Measurements from ENCODE around the gene SRBD1. TPM values are rescaled to one million over a fixed set of nuclear protein-coding genes. Genes with fewer than 3 reads are reported as not detected.

Gene SRBD1
- polyA plus RNA-seq, 1 donor (not counting 4 experiments of a cell fraction or from before 2014, with no cell fraction given): 8.8 TPM

DNA sequence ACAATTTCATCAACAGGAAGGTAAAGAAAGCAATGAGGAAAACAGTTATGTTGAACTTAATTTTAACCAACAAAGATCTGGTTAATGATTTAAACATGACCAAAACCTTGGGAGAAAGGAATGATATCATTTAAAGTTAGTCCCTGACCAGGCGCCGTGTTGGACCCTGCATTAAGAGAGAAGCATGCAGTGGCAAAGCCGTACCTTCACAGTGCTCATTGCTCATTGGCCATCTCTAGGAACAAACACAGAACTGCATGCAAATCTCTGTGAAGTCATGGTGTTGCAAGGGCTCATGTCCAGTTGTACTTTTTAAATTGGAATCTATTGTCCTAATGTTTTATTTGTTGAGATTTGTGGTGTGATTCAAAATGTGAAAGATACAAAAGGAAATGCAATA, 12.0 kb upstream of the SRBD1 start:
- Histone ChIP-seq H3K27me3 (ENCODE audit: control insufficient read depth, extremely low read depth, insufficient read depth, low read length) (no peaks in the 10 kb centered on the region), H3K4me2 (ENCODE audit: control insufficient read depth, extremely low read depth, insufficient read depth, low read depth, low read length) (no peak overlapping the region), H3K36me3 (ENCODE audit: control insufficient read depth in 2 of 2, extremely low read depth in 1 of 2, insufficient read depth in 2 of 2, low read length in 2 of 2) (no peaks in the 10 kb centered on the region), H2AFZ (ENCODE audit: control insufficient read depth, low read length) (no peak overlapping the region), H3K4me1 (ENCODE audit: control insufficient read depth, extremely low read depth, insufficient read depth, low read length) (no peaks in the 10 kb centered on the region), H3K9me3 (ENCODE audit: control insufficient read depth, low read depth, low read length) (no peaks in the 10 kb centered on the region), H3K27ac (ENCODE audit: control insufficient read depth, insufficient read depth, low read length) (no peak overlapping the region), H3K4me3 (ENCODE audit: control insufficient read depth in 2 of 3, extremely low read depth in 1 of 3, insufficient read depth in 2 of 3, low read depth in 1 of 3, low read length in 3 of 3) (no peak overlapping the region), H3K9me1 (ENCODE audit: control insufficient read depth, extremely low read depth, insufficient read depth, low read length) (no peaks in the 10 kb centered on the region), H3K79me2 (ENCODE audit: control insufficient read depth, insufficient read depth, low read length) (no peaks in the 10 kb centered on the region), H3K9ac (ENCODE audit: control insufficient read depth, extremely low read depth, insufficient read depth, low read length) (no peak overlapping the region), H4K20me1 (ENCODE audit: control insufficient read depth, extremely low read depth, insufficient read depth, low read length) (no peaks in the 10 kb centered on the region)
- DNase-seq (ENCODE audit: low read depth, low spot score) (no peak), FAIRE-seq (no peak)
- dilution Hi-C loops (cut with MboI; ENCODE audit: extremely low pct_ligation_motif_present, low sequenced_read_pairs): no loop called here
- TF ChIP-seq, protein P1, sequence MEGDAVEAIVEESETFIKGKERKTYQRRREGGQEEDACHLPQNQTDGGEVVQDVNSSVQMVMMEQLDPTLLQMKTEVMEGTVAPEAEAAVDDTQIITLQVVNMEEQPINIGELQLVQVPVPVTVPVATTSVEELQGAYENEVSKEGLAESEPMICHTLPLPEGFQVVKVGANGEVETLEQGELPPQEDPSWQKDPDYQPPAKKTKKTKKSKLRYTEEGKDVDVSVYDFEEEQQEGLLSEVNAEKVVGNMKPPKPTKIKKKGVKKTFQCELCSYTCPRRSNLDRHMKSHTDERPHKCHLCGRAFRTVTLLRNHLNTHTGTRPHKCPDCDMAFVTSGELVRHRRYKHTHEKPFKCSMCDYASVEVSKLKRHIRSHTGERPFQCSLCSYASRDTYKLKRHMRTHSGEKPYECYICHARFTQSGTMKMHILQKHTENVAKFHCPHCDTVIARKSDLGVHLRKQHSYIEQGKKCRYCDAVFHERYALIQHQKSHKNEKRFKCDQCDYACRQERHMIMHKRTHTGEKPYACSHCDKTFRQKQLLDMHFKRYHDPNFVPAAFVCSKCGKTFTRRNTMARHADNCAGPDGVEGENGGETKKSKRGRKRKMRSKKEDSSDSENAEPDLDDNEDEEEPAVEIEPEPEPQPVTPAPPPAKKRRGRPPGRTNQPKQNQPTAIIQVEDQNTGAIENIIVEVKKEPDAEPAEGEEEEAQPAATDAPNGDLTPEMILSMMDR (optimal IDR thresholded peaks at IDR 0.05 in 1 of 3, IDR thresholded peaks at IDR 0.05 in 1 of 3, conservative IDR thresholded peaks at IDR 0.05 in 1 of 3; ENCODE audit: extremely low read depth in 1 of 3, insufficient read depth in 2 of 3, low read length in 3 of 3): no peak
- no peak for TF ChIP-seq EZH2 (IDR thresholded peaks at IDR 0.05; ENCODE audit: low read length)

DNA sequence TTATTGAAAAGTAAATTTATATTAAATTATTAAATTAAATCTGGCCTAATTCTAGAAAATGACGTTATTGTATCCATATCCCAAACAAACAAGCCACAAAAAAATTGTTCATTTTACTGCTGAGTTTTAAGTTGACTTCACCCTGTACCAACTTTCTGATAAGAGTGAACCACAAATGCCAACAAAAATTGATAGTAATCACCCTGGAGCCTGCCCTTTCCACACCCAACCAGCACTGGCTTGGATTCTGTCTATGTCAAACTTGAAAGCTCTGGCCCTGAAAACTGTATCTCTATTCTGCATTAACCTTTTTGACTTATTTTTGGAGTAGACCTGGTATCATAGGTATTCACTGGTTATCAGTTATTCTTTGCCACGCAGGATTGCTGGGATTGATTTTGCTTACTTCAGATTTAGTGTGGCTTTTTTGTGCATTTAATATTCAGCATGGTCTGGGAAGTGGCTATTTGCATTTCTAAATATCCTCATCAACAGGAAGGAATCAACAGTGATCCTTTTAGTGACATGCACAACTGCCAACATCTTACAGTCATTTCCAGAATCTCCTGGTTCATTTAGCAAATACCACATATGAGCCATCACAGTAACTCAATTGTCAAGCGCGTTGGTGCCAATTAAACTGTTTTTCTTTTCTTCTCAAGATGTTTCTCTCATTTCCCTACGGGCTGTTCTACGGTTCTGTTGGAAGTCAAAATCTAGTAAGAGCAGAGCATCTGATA, 11.4 kb upstream of the SRBD1 start:
- TF ChIP-seq, protein P1 (optimal IDR thresholded peaks at IDR 0.05 in 1 of 3, IDR thresholded peaks at IDR 0.05 in 1 of 3, conservative IDR thresholded peaks at IDR 0.05 in 1 of 3; ENCODE audit: extremely low read depth in 1 of 3, insufficient read depth in 2 of 3, low read length in 3 of 3): no peak
- no peak for TF ChIP-seq EZH2 (IDR thresholded peaks at IDR 0.05; ENCODE audit: low read length)
- dilution Hi-C loops (cut with MboI; ENCODE audit: extremely low pct_ligation_motif_present, low sequenced_read_pairs): no loop called here
- H3K27ac ChIP-seq (ENCODE audit: control insufficient read depth, insufficient read depth, low read length): no peak overlapping the region
- H3K4me2 ChIP-seq (ENCODE audit: control insufficient read depth, extremely low read depth, insufficient read depth, low read depth, low read length): no peak overlapping the region
- no peaks in the 10 kb centered on the region for H3K4me1 ChIP-seq (ENCODE audit: control insufficient read depth, extremely low read depth, insufficient read depth, low read length)
- no peak overlapping the region for H3K9ac ChIP-seq (ENCODE audit: control insufficient read depth, extremely low read depth, insufficient read depth, low read length)
- no peaks in the 10 kb centered on the region for H3K27me3 ChIP-seq (ENCODE audit: control insufficient read depth, extremely low read depth, insufficient read depth, low read length)
- DNase-seq (ENCODE audit: low read depth, low spot score) (no peak), FAIRE-seq (no peak)
- H3K36me3 ChIP-seq (ENCODE audit: control insufficient read depth in 2 of 2, extremely low read depth in 1 of 2, insufficient read depth in 2 of 2, low read length in 2 of 2): no peaks in the 10 kb centered on the region
- H3K79me2 ChIP-seq (ENCODE audit: control insufficient read depth, insufficient read depth, low read length): no peaks in the 10 kb centered on the region
- H3K9me3 ChIP-seq (ENCODE audit: control insufficient read depth, low read depth, low read length): no peaks in the 10 kb centered on the region
- no peak overlapping the region for H3K4me3 ChIP-seq (ENCODE audit: control insufficient read depth in 2 of 3, extremely low read depth in 1 of 3, insufficient read depth in 2 of 3, low read depth in 1 of 3, low read length in 3 of 3)
- no peak overlapping the region for H2AFZ ChIP-seq (ENCODE audit: control insufficient read depth, low read length)
- no peaks in the 10 kb centered on the region for H4K20me1 ChIP-seq (ENCODE audit: control insufficient read depth, extremely low read depth, insufficient read depth, low read length)
- H3K9me1 ChIP-seq (ENCODE audit: control insufficient read depth, extremely low read depth, insufficient read depth, low read length): no peaks in the 10 kb centered on the region
